Fibroblast of upper back skin (primary cell): ENCODE data around the gene HJURP.

Experiments
- DNase-seq: peaks from one replicate; pipeline ENCODE4 v3.0.0-alpha.2; 2013

The HJURP gene

DNA sequence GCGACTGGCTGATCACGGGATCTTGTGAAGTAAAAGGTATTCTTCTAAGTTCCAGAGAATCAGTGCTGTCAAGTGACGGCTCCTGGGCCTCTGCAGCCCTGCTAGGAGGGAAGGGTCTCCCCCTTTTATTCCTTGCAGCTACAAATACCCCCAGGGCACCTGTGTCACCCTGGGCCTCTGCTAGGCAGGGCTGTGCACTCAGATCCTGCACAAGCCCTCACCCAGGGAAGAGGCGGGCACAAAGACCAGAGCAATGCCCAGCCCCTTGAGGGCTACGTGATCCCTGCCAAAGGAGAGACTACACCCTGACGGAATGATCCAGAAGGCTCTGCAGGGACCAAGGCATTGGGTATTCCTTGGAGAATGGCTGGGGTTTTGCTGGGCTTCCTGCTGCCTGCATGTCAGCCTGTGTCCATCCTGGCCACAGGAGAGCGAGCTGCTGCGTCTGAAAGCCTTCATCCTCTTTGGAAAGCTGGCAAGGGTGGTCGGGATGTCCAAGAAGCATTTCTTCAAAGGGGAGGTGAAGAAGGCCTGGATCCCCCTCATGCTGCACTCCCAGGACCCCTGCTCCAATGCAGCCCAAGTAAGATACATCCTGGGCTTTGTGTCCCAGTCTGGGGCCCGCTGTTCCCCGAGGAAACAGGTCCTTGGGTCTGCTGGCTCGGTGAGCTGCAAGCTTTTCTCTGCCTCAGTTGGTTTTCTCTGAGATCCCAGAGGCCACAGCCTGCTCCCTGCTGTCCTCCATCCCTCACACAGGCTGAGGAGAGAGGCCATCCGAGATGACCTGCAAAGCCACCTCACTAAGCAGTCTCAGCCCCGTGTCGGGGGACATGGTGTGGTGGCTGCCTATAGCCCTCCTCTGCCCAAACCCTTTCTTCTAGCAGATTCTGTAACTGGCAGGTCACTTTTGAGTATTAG is 24.9 kb downstream of the HJURP start:
- DNase-seq = no peak

DNA sequence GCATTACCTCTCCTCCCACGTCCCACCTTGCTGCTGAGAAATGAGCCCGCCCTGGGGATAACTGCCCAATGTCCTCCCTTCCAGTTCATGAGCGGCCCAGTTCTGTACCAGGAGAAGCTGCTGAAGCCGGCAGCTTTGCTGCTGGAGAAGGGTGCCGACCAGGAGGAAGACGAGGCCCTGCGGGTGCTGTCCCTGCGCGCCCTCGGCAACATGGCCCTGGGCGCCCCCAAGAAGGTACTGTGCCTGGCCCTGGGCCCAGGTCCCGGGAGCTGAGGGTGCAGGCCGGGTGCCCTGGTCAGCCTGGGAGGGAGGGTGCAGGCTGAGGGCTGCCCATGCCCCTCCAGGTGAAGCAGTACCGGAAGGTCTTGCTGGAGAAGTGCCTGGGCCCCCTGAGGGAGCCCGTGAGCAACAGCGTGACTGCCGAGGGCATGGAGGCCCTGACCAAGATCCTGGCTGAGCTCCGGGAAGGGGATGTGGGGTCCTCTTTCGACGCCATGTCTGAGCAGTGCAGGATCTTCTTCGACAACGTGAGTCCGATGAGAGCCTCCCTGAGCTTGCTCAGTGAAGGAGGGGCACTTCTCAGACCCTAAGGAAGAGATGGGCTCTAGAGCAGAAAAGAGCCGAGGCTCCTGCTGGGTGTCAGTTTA is 25.7 kb downstream of the HJURP start:
- no peak for DNase-seq

DNA sequence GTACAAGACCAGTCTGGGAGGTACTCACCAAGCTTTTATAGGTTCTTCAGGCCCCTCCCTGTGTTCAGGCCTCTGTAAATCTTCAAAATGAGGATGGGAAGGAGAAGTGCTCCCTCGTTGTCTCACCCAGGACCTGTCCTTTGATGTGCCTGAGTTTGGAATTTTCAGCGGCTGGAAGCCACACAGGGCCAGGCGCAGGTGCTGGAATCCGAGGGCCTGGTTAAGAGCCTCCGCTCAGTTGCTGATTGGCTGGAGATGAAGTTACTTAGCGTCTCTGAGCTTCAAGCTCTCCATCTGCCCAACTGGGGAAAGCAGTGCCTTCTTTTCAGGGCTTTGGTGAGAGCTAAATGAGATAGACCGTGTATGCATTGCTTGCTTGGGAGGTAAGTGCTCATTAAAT is 30.0 kb downstream of the HJURP start:
- DNase-seq = no peak

DNA sequence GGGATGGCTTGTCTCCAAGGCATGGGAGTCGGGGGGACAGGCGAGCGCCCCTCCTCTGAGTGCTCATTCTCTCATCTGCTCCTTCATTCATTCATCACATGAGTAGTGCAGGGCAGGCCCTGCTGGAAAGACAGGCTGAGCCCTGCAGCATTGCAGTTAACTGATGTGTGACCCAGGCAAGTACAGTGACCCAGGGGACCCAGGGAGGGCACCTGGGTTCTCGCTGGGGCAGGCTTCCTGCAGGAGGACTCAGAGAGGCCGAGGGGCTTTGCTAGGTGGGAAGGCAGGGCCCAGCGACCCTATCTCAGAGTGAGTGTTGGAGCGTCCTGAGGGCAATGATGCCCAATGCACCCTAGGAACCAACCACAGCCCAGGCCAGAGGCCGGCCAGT is 30.6 kb downstream of the HJURP start:
- DNase-seq = no peak

DNA sequence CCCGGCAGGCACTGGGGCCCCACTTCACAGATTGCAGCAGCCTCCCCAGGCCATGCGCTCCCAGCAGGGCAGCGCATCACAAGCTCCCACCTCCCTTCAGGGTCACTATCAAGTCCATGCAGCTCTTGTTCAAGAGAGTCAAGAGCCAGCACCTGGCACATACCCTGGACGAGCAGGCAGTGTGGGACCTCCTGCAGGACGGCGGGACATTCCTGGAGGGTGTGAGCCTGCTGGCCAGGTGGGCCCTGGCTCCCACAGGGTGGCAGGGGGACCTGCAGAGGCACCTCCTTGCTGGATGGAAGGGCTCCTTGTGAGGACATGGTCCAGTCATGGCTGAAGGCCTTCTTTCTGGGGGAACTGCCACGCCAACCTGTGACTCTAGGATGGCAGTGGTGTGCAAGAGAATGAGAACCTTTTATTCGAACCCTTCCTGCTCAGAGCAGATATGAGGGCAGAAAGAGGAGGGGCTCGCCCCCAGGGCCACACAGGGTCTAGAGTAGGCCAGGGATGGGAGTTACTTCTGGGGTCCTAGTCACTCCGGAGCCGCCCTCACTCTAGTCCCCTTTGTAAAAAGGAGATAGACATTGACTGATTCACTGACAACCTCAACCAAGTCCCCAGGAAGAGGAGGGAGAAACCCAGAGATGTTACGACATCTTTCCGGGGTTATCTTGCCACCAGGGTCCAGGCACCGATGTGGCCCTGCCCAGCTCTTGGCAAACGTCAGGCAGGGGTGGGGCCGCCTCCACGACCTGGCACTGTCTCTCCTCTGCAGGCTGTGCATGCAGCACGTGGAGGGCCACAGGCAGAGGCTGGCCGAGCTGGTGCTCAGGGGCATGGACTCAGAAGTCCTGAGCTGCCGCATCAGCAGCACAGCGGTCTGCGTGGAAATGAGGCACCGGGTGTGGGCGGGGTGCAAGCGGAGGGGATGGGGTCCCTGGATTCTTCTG is 31.3 kb downstream of the HJURP start:
- no peak for DNase-seq

DNA sequence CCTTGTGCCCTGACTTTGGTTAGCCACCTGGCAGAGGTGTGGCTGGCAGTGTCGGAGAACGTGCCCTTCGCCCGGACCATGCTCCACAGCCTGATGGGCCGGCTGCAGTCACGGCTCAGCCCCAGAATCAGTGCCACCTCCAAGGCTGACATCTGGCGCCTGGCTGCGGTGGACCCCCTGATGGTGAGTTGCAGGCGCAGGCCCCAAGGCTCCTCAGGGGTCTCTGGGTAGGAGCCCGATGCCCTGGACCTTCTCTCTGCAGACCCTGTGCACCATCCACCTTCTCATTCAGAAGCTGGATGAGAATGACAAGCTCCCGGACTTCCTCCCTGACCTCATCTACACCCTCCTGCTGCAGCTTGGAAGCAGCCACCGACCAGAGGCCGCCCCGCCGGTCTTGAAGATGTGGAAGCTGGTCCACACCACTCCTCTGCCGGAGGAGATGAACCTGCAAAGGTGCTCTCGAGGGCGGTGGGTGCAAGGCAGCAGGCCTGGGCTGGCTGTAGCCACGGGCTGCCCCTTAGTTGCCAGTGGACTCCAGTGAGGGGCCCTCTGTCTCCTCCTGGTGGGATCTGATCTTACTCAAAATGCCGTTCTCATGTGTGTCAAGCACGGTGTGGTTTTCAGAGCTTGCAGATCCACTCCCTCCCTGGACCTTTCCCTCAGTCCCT is 32.1 kb downstream of the HJURP start:
- DNase-seq = no peak

DNA sequence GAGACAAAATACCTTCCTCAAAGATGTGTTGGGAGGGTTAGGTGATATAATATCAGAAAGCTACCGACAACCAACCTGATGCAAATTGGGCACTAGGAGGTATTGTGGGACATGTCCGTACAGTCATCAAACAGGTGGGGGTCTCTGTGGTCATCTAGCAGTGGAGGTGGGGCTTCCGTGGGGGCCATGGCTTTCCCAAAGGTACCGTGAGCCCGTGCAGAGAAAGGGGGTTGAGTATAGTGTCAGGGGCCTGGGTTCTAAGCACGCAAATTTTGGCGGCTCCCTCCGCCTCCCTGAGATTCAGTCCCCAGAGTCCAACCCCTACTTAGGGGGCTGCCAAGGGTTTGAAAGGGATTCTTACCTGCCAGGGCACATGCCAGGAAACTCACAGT is 32.6 kb downstream of the HJURP start:
- no peak for DNase-seq

DNA sequence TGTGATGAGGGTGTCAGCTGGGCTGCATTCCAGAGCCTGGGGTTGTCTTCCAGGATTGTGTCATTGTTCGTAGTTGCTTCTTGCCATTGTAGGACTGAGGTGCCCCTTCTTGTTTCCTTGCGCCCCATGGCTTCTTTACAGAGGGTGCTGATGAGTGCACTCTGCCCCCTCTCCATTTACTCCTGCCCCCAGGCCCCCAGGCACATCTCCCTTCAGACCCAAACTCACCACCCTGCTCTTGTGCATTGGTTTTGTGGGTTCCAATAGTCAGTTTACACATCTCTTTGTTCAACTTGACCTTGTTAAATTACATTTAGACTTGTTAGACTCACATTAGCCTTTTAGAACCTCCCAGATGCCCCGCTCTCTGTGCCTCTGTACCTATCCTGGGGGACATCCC is 33.1 kb downstream of the HJURP start:
- DNase-seq = no peak

DNA sequence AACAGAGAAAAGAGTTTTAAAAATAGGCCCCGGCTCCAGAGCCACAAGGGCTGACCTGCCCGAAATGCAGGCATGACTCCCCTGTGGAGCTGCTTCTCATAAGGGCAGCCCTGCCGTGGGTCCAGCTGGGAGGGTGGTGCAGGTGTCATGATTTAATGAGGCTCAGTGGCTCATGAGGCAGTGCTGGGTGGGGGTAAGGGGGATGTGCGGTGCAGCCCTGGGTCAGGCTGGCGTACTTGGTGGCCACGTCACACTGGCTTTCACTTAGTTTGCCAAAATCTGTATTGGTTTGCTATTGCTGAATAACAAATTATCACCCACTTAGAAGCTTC is 33.6 kb downstream of the HJURP start:
- no peak for DNase-seq

DNA sequence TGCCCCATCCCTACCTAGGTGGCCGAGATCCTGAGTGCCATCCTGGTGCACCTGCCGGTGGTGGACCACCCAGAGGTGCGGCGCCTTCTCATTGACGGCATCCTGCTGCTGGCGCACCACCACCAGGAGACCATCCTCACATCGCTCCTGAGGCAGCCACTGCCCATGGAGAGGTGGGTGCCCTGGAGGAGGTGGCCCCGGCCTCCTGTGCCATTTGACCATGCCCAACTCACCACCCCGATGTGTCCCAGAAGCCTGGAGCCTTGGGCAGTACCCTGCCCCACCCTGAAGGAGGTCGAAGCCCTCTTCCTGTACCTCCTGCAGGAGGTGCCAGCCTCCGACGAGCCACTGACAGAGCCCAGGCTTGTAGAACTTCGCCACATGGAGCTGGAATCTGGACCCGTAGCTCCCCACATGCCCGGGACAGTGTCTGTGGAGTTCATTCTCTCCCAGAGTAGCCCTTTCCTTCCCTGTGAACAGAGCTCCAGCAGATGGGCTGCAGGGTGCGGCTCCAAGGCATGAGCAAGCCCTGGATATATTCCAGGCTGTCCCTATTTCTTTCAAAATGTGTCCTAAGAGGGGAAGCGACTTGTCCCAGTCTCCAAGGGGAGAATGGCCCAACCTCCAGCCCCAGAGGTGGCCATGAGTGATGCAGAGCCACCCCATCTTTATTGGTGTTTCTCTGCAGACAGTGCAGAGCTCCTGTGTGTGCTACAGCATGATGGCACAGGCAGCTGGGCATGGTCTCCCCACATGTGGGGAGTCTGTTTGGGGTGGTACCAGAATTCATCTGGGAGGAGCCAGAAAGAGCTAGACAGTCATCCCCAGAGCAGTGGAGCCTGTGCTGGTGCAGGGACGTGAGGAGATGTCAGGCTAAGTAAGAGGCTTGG is 34.2 kb downstream of the HJURP start:
- DNase-seq = no peak

DNA sequence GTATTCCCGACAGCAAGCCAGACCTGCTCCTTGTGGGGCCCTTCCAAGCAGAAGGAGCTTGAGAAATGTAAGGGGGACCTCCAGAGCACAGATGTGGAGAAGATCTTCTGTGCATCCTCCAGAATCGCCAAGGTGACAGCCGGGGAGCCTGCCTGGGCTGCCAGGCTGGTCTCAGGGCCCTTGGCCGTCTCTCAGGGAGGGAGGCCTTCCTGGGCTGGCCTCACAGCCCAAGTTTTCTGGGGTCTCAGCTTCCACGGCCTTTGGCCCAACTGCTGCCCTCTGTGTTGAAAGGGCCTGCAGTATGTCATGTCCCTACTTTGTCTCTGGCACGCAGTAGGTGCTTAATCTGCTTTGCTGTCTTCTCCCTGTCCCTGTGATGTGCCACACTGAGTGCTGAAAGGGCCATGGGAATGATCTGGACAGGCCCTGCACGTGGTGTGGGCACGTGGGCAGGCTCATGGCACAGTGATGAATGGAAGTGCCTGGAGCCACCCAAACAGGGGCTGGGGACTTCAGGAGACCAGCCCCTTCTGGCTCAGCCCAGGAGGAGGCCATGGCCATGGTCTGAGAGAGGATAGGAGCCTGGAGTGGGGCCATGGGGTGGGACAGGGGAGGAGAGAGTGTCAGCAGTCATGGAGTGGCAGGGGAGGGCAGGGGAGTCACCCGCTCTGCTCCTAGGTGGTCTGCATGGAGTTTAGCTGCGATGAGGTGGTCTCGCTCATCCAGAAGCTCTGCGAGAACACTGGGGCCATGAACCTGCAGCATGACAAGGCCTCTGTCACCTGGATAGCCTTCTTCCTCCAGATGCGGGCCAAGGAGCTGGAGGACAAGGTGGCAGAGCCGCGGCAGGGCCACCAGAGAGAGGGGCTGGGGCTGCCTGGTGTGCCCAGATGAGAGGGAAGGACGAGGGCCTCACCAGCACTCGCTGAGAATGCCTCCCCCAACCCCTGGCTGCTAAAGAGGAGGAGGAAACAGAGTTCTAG is 35.4 kb downstream of the HJURP start:
- no peak for DNase-seq

DNA sequence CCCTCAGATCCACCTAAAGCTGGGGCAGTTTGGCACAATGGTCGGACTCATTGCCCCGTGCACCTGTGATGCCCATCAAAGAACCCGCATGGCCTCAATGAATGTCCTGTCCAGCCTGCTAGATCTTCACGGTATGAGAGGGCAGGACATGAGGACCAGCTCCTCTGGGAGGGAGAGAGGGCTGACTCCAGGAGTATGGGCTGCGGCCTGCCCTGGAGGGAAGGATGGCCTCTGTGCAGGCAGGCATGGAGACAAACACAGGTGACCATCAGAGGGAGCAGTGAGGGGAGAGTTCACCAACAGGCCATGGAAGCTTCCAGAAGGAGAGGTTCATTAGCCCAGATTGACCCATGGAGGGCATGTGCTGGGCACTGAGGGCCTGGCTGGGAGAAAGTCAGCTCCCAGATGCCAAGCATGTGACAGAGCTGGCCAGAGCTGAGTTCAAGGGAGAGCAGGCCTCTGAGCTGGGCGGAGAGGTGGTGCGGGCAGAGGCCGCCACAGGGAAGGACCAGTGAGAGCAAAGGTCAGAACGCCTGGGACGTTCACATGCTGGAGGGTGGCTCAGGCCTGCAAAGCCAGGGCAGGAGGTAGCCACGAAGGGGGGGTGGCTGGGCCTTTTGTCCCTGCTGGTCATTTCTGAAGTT is 36.2 kb downstream of the HJURP start:
- no peak for DNase-seq

DNA sequence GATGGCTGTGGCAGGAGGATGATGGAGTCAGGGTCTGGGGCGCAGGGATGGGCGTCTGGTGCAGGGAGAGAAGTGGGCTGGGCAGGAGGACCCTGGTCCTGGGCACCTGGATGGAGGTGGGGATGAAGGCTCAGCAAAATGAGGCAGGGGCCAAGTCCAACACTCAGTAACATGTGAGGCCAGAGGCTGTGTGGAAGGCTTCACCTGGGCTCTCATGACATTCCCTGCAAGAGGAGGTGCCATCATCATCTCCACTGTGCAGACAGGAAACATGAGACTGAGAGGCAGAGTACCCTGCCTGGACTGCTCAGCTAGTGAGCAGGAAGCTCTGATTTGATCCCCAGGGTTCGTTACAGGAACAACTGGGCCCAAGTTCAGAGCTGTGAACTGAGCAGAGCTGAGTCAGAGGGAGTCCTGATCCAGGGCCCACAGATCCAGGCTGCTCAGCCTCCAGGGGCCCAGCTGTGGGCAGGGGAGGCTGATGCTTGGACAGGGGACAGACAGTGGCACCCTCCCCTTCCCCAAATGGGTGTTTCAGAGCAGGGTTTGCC is 36.9 kb downstream of the HJURP start:
- DNase-seq = no peak

DNA sequence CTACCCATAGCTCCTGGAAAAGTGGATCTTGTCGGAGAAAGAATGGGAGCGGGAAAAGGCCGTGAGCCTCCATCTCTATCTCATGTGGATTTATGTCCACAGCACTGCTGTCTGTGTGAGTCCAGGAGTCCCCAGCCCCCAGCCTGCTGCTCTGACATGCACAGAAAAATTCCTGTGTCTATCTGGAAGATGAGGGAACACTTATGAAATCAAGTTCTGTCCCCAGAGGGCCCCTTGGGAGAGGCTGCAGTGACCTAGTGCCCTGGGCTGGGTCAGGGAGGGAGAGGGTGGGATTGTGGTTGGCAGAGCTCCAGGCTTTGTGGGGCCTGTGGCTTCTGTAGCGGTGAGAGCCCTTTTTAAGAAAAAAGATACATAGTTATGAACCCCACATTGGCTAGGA is 37.6 kb downstream of the HJURP start:
- DNase-seq = no peak

DNA sequence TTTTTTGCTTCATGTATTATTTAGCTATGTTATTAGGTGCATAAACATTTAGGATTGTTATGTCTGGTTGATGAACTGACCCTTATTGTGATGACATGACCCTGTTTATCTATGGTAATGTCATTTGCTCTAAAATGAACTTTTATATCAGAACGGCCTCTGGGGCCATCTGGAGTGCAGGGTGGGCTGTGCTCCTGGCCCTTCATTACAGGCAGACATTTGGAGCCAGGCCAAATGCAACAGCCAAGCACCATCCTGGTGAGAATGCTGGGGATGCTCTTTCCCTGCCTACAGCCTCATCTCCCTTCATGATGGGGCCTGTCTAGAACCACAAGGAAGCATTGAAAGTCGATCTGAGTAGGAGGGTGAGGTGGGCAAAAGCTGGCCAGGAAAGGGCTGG is 38.0 kb downstream of the HJURP start:
- no peak for DNase-seq

DNA sequence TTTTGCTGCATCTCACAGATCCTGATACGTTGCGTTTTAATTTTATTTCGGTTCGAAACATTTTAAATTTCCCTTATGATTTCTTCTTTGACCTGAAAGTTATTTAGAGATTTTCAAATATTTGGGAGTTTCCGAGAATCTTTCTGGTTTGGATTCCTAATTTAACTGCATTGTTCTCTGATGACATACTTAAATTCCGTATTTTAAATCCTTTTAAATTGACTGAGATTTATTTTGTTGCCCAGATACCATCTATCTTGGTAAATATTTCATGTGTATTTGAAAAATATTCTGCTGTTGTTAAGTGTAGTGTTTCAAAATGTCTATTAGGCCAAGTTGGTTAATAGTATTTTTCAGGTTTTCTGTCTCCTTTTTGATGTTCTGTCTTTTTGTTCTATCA is 38.5 kb downstream of the HJURP start:
- no peak for DNase-seq

DNA sequence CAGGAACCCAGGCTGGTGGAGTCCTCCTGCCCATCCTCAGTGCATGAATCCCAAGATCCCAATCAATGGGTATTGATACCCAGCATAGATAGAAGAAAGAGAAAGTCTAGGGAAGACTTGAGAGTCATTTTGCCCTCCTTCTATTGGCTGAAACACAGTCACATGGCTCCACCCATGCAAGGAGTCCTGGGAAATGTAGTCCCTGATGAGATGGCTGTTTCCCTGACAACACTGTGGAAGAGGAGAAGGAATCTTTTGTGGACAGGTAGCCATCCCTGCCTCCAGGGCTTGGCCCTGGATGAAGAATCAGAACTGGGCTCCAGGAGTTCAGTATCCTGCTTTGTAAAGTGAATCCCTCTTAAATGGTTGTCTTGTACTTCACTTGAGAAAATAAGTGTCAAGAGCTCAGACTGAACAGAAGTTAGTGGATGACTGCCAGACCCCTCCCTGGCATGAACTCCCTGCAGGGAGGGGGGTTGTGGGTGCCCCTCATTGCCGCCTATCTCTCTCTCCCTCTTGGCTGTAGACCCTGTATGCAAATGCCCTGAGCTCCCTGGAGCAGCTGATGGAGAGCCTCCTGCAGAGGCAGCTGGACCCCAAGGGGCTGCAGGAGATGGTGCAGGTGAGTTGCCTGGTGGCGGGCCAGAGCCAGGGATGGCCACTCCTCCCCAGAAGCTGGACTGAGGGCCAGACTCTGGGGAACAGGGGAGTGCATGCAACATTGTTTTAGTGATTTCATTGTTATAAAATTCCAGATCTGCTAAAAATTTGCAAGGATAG is 40.1 kb downstream of the HJURP start:
- no peak for DNase-seq

DNA sequence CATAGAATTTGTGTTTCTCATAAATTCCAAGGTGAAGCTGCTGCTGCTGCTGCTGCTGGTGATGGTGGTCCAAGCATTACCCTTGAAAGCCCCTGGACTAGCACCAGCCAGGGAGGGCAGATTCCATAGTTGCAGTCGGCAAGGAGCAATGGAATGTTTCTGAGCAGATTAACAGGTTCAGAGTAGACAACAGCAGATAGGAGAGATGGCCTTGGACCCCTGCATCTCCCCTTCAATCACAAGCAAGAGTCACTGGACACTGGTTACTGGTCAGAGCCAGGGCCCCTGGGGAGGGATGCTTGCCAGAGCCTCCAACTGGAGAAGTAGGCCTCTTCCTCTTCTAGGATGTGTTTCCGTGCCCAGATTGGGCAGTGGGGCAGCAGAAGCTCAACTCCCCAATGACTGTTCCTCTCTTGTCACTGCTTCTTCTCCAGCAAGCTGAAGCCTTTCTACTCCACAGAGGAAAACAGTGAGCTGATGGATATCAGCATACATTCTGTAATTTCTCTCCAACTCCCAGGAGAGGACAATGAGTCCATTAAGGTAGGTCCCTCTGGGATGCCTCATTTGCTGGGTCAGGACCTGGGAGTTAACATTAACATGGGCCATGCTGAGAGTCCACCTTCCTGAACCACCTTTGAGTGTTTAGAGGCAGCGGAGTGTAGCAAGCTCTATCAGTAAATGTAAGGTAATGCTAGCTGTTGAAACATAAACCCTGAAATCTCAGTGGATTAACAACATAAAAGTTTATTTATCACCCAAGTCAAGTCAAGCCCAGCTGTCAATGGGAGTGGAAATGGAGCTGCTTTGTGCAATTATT is 40.9 kb downstream of the HJURP start:
- no peak for DNase-seq
